Measurements from ENCODE around the gene ANKRD44. TPM values are rescaled to one million over a fixed set of nuclear protein-coding genes. Genes with fewer than 3 reads are reported as not detected.

Gene ANKRD44
- total RNA-seq, 2 donors from 2014 or later, result 21.2 to 24.5 TPM

DNA sequence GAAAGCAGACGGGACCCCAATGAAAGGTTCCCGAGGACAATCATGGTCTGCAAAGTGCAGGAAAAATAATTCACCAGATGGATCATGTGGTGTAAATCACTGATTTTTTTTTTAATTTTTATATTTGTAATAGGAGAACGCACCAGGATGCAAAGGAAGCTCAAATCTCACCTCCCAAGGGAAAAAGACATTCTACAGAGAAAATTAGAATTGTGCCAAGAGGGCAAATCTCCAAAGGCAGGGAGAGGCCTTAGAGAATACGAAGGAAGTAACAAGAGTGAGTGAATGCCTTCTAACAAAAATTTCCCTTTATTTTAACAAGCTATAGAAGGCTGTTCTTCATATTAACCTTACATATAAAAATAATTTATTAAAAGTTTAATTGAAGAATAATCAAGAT lies 90.9 kb downstream of the ANKRD44 start:
- intact Hi-C loops (cut with DNase I), result no loop called here
- no peak for DNase-seq (ENCODE audit: low spot score)

- DNase-seq (ENCODE audit: low spot score), result no peak
Observed at GRCh38 chr2:197217541-197217940, 93.0 kb downstream of the ANKRD44 start.

GRCh38 chr2:197216361-197216979 lies 94.1 kb downstream of the ANKRD44 start:
- no peak for DNase-seq (ENCODE audit: low spot score)
- intact Hi-C loops (cut with DNase I), result no loop called here

More at GRCh38 chr2:197217541-197217940, 93.0 kb downstream of the ANKRD44 start:
- intact Hi-C loops (cut with DNase I), result no loop called here

DNA sequence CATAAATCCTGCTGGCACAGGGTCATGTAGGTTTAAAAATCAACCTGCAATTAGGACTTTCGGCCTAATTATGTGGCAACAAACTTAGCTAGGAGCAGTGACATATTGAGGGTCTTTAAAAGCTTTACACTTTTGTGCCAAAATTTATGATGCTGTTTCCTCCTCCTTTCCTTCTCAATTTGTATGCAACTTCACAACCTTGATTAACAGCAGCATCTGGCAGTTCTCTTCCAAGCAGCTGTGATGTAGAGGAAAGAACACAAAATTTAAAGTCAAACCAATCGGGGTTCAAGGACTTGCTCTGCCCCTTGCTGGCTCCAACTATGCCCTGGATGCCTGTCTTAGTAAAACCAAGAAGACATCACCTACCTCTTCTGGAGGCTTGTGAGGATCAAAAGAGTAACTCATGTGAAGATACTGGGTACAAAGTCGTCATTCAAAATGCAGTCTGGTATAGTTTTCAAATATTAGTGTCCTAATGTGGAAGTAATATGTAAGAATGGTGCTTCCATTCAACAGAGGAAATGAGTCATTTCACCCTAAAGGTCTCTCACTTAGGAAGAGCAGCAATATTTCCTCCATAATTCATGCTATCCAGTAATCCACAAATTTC lies 94.7 kb downstream of the ANKRD44 start:
- DNase-seq (ENCODE audit: low spot score), result no peak
- intact Hi-C loops (cut with DNase I), result no loop called here

- no peak for DNase-seq (ENCODE audit: low spot score)
- intact Hi-C loops (cut with DNase I), result no loop called here
Observed at GRCh38 chr2:197212344-197213262, 98.0 kb downstream of the ANKRD44 start.

DNA sequence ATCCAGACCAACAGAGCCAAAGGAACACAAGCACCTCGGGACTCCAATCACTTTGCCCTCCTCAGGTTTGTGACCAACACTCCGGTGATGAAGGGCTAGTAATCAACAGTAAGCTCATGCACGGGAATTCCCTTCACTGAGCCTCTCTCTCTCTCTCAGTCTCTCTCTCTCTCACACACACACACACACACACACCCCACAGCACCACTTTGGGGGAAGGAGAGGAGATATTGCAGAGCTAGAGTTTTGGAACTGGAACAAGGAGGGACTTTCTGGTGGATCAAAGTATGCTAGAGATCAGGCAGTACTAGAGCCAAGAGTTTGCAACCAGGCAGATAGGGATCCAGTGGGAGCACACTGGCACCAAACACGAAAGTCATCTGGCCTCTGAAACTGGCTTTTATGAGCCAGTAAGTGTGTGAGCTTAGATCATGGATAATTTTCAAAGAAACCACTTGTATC lies 98.7 kb downstream of the ANKRD44 start:
- DNase-seq (ENCODE audit: low spot score), result no peak

GRCh38 chr2:197210430-197210829 lies 100.2 kb downstream of the ANKRD44 start:
- no peak for DNase-seq (ENCODE audit: low spot score)
- intact Hi-C loops (cut with DNase I), result no loop called here

More for the DNA sequence above, 98.7 kb downstream of the ANKRD44 start:
- intact Hi-C loops (cut with DNase I), result no loop called here

- intact Hi-C loops (cut with DNase I), result loop anchor here in 1 of 2 donors (10.0 kb wide), 1 partner anchor 95 kb away; no protein-coding TSS in a partner anchor
- DNase-seq (ENCODE audit: low spot score), result no peak
Observed at GRCh38 chr2:197209742-197210408, 100.7 kb downstream of the ANKRD44 start.

- no peak for DNase-seq (ENCODE audit: low spot score)
- intact Hi-C loops (cut with DNase I), result loop anchor here in 1 of 2 donors (10.0 kb wide), 1 partner anchor 96 kb away; no protein-coding TSS in a partner anchor
Observed at GRCh38 chr2:197209246-197209645, 101.3 kb downstream of the ANKRD44 start.

GRCh38 chr2:197208841-197209240 lies 101.7 kb downstream of the ANKRD44 start:
- intact Hi-C loops (cut with DNase I), result loop anchor here in 1 of 2 donors (10.0 kb wide), 1 partner anchor 96 kb away; no protein-coding TSS in a partner anchor

GRCh38 chr2:197208024-197208423 lies 102.6 kb downstream of the ANKRD44 start:
- intact Hi-C loops (cut with DNase I), result loop anchor here in 1 of 2 donors (10.0 kb wide), 1 partner anchor 97 kb away; no protein-coding TSS in a partner anchor
- no peak for DNase-seq (ENCODE audit: low spot score)

More at GRCh38 chr2:197208841-197209240, 101.7 kb downstream of the ANKRD44 start:
- no peak for DNase-seq (ENCODE audit: low spot score)

- intact Hi-C loops (cut with DNase I), result loop anchor here in 1 of 2 donors (10.0 kb wide), 1 partner anchor 97 kb away; no protein-coding TSS in a partner anchor
- no peak for DNase-seq (ENCODE audit: low spot score)
Observed at GRCh38 chr2:197207598-197207997, 103.0 kb downstream of the ANKRD44 start.

GRCh38 chr2:197207106-197207505 lies 103.5 kb downstream of the ANKRD44 start:
- DNase-seq (ENCODE audit: low spot score), result no peak

GRCh38 chr2:197205585-197206215 lies 104.9 kb downstream of the ANKRD44 start:
- intact Hi-C loops (cut with DNase I), result loop anchor here in 1 of 2 donors (10.0 kb wide), 1 partner anchor 99 kb away; no protein-coding TSS in a partner anchor
- DNase-seq (ENCODE audit: low spot score), result no peak

More at GRCh38 chr2:197207106-197207505, 103.5 kb downstream of the ANKRD44 start:
- intact Hi-C loops (cut with DNase I), result loop anchor here in 1 of 2 donors (10.0 kb wide), 1 partner anchor 98 kb away; no protein-coding TSS in a partner anchor

DNA sequence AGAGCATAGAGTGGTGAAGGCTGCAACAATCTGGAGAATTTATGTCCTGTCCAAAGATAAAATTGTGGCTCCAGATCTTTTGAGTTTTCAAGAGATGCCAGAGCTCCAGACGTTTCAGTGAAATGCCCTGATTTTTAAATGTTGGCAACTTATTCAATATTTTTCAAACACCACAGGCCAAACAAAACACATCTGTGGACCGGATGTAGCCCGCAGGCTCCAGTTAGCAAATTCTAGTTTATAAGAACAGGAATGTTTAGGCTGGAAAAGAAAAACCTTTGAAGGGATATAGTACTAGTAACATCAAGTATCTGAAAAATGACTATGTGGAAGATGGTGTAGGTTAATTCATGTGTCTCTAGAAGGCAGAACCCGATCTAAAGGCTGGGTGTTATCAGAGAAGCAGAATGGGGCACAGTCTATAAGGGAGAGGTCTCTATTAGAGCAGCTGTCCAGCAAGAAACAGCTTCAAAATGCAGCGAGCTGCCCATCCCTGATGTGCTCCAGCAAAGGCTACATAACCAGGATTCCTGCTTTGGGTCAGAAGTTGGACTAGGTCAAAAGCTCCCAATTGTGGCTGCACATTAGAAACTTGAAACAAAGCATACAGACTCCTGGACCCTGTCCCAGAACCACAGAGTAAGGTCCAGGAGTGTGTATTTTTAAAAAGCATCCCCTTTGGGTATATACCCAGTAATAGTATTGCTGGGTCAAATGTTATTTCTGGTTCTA lies 105.9 kb downstream of the ANKRD44 start:
- no peak for DNase-seq (ENCODE audit: low spot score)
- intact Hi-C loops (cut with DNase I), result loop anchor here in 1 of 2 donors (10.0 kb wide), 1 partner anchor 100 kb away; no protein-coding TSS in a partner anchor

DNA sequence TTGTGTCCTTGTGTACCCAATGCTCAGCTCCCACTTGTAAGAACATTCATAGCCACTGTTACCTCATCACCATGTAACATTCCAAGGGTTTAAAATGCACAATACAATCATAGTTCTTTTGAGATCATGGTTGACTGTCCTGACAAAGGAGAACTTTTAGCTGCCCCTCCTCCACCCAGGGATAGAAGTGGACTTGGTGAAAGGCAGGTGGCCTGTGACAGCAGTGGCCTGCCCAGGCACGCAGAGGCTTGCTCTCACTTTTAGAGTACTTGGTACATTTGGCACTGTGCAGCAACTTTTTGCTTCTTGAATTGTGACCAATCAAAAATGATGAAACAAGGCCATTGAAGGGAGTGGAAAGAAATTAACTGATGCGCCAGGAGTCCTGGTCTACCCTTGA lies 108.7 kb downstream of the ANKRD44 start:
- intact Hi-C loops (cut with DNase I), result loop anchor here in 1 of 2 donors (10.0 kb wide), 1 partner anchor 103 kb away; no protein-coding TSS in a partner anchor
- no peak for DNase-seq (ENCODE audit: low spot score)

DNA sequence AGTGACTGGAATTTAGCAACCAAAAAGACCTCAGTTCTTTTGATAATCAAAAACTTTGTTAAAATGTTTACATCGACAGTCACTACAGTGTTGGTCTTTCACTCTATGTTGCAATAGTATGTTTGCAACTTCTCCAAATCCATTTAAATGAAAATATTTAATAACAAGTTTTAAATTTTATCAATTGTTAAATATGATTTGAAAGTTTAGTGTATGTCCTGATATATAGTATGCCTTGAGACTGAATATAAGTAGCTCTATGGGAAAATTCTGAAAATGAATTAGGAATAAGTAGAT lies 109.9 kb downstream of the ANKRD44 start:
- intact Hi-C loops (cut with DNase I), result loop anchor here in 1 of 2 donors (10.0 kb wide), 1 partner anchor 104 kb away; no protein-coding TSS in a partner anchor
- no peak for DNase-seq (ENCODE audit: low spot score)

Data from posterior vena cava (tissue), 2 donors.